GM15510 (cell line): ENCODE results near the gene RASAL3.

Source experiments
- POLR2A ChIP-seq: IDR thresholded peaks from 3 replicates; pipeline ENCODE4 v1.6.1; 2011; ENCODE audit warnings: borderline replicate concordance; ENCODE audit not compliant: insufficient read length; ENCODE audit errors: extremely low read depth

RASAL3 gene

DNA sequence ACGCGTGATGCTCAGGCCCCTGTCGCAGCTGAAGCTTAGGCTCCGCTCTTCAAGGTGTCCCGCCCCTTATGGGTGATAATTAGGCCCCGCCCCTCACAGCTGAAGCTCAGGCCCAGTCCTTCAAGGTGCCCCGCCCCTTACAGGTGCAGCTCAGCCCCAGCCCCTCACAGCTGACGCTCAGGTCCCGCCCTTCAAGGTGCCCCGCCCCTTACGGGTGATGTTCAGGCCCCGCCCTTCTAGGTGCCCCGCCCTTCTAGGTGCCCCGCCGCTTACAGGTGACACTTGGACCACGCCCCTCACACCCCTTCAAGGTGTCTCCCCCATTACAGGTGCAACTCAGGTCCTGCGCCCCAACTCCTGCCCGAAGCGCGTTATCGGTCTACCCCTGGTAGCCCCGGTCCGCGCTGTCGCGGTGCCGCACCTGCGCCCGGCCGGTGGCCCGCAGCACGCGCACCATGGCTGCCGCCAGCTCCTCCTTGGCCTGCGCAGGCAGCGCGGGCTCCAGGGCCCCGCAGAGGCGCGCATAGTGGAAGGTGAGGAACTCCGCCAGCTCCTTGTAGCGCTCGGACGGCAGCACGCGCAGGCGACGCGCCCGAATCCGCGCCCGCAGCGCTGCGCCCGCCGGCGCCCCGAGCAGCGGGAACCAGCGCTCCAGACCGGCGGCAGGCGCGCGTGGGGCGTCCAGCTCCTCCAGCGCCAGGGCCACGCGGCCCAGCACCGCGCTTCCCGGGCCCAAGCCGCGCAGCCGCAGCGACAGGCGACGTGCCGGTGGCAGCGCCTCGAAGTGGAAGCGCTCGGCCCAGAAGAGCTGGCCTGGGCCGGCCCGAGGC lies 7.3 kb downstream of the RASAL3 start:
- no peak for TF ChIP-seq POLR2A

- TF ChIP-seq POLR2A = no peak
These were observed 7.9 kb downstream of the RASAL3 start for GRCh38 chr19:15456441-15456840.

GRCh38 chr19:15455996-15456395 lies 8.3 kb downstream of the RASAL3 start:
- TF ChIP-seq POLR2A = no peak

- TF ChIP-seq POLR2A = no peak
These were observed 10.2 kb downstream of the RASAL3 start for GRCh38 chr19:15453906-15454860.

- no peak for TF ChIP-seq POLR2A
These were observed 11.2 kb downstream of the RASAL3 start for GRCh38 chr19:15453091-15453578.

DNA sequence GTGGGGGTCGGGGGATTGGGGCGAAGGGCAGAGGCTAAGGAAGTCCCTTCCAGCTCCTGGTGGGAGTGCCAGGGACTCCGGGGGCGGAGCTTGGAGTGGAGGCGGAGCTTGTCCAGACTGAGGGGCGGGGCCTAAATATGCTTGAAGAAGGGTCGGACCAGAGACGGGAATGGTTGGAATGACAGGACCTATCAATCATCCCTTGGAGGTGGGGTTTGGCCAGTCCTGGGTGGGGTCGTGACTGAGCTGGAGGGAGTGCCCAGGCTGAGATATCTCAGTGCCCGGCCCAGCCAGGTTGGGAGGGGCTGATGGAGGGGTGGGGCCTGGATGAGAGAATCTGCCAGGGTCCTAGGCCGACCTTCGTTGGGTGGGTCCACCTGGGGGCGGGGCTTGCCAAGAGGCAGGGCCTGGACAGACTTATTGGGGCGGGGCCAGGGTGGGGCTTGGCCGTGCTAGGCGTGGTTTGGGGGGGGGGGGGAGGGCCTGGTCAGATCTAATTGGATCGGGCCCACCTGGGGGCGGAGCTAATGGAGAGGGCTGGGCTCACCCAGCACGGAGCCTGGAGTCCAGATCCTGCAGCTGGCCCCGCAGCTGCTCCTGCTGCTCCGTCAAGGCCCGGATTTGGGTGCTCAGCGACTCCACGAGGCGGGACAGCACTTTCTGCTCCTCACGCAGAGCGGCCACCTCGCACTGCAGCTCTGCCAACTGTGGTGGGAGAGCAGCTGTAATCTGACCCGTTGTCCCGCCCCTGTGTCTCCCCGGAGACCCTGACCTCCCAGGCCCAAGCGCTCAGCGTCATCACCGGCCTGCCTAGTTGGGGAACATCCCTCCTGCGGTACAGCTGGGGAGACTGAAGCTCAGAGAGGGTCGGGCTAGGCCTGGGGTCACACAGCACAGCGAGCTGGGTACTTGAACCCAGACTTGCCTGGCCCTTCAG lies 12.0 kb downstream of the RASAL3 start:
- no peak for TF ChIP-seq POLR2A

DNA sequence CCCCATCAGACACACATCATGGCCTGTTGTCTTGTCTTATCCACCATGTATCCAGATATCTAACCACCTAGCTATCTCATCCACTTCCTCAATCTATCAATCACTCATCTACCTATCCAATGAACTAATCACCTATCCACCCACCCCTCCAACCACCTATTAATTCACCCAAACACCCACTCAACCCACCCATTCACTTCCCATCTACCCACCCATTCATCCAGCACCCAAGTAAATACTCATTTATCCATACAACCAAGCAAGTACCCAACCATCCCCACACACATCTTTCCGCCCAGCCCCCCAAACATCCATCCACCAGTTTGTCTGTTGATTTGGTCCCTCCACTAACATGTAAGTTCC lies 13.8 kb downstream of the RASAL3 start:
- TF ChIP-seq POLR2A = no peak

GRCh38 chr19:15449620-15450527 lies 14.5 kb downstream of the RASAL3 start, which contains the start of gene WIZ:
Gene WIZ (minus strand): TSS chr19:15449956. CDS start chr19:15448307, 1,649 bp downstream.
- TF ChIP-seq POLR2A = no peak

DNA sequence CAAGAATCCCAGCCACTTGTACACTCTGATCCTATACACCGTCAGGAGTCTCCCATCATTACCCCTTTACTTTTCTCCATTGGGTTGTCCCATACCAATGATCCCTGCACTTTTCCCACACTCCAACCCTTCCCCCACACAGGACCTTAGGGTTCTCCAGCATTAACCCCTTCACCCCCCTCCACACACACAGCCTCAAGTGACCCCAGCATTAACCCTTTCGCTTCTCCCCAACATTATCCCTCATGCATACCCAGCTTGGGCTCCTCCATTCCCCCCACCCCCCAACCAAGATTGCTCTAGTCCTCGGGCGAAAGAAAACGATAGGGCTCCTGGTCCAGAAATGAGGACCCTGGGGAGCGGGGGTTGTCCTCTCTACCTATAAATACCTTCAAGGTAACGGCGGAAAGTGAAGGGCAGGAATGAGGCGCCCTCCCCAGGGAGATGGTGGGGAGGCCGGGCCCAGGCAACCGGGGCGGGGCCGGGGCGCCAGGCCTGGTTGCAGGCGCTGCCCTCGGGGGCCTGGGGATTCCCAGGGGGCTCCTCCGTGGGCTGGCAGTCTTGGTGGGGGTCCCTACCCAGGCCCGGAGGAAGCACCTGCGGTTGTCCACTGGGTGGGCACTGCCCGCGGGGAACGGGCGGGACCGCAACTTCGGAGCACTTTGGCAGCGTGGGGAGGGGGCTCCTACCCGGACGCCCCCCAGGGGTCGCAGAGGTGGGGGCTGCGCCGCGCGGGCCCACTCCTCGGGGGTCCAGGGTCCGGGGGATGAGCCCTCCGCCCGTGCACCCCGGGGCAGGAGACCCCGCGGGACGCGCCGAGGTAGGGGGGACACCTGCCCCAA lies 15.3 kb downstream of the RASAL3 start:
- TF ChIP-seq POLR2A = no peak

DNA sequence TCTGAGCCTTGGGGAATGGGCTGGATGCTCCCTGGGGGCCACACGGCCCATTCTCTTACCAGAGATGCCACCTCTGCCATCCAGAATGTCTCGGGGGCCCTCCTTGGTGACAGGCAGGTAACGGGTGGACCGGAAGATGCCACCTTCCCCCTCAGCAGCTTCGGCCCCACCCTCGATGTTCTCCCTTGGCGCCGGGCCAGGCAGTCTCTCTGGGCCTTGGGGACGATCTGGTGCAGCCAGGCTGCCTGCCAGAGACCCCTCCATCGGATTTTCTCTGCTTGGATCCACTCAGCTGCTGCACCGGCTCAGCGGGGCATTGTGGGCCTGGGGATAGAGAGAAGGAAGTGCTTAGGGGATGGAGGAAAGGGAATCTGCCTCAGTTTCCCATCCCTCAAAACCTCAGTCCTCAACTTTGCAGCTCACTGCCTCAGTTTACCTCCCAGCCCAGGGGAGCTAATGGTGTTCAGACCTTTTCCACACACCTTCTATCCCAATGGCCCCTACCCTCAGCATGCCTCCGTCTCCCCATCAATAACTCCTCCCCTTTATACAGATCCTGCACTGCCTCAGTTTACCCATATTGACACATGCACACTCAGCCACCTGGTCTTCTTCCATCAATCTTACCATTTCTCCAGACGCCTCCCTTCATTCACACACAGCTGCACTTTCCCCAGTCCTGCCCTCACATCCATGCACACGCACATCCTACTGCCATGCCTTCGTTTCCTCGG lies 16.1 kb downstream of the RASAL3 start:
- TF ChIP-seq POLR2A = no peak

DNA sequence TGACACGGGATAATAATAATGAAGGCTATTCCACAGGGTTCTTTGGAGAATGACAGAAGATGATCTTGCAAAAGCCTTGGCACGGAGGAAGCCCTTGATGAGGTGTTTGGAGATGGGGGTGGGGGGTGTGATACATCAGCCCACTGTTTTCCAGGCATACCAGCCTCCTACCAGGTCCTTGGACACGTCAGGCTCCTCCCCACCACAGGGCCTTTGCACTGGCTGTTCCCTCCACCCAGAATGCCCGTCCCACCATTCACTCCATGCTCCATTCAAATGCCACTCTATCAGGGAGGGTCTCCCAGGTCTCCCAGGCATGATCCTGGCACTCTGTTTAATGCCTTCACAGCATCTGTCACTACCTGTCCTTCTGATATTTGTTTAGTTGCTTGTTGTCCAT lies 17.3 kb downstream of the RASAL3 start:
- TF ChIP-seq POLR2A = no peak
